Esophagus muscularis mucosa (tissue), 4 donors: ENCODE results near the gene SNRNP70. TPM values are rescaled to one million over a fixed set of nuclear protein-coding genes. Genes with fewer than 3 reads are reported as not detected.

Source experiments
- DNase-seq: peaks from one replicate; pipeline ENCODE4 v3.0.0-alpha.2; 2017; ENCODE audit errors: extremely low spot score
- H3K27ac ChIP-seq, 4 donors: fragments of 200-600 bp; sonication (generic); replicated peaks in 1 of 4; 1 replicate in 3 of 4; 2 replicates in 1 of 4; pipeline ENCODE4 v1.5.1; 2016 to 2019; ENCODE audit warnings: mild to moderate bottlenecking in 1 of 4
- H3K27me3 ChIP-seq, 4 donors: fragments of 200-600 bp; sonication (generic); one replicate each; pipeline versions ENCODE4 v1.5.1 to v1.6.0; 2016 to 2019
- H3K36me3 ChIP-seq, 4 donors: fragments of 200-600 bp; sonication (generic); one replicate each; pipeline ENCODE4 v1.5.1; 2016 to 2019
- H3K4me1 ChIP-seq, 4 donors: fragments of 200-600 bp; sonication (generic); one replicate each; pipeline ENCODE4 v1.5.1; 2016 to 2019
- H3K4me3 ChIP-seq, 4 donors: fragments of 200-600 bp; sonication (generic); 1 replicate in 2 of 4; 2 replicates in 2 of 4; pipeline ENCODE4 v1.5.1; 2016 to 2019; ENCODE audit warnings: mild to moderate bottlenecking in 4 of 4, moderate library complexity in 1 of 4
- H3K9me3 ChIP-seq, 4 donors: fragments of 200-600 bp; sonication (generic); 1 replicate in 3 of 4; 2 replicates in 1 of 4; pipeline ENCODE4 v1.5.1; 2016 to 2019
- CTCF ChIP-seq, 3 experiments: fragments of 200-600 bp in 2 of 3; fragments of 450-650 bp in 1 of 3; sonication (generic) in 2 of 3; IDR thresholded peaks; one replicate each; pipeline ENCODE4 v1.5.1; 2017 to 2019; ENCODE audit warnings: antibody characterized with exemption in 3 of 3, mild to moderate bottlenecking in 2 of 3, moderate library complexity in 1 of 3
- EP300 ChIP-seq: sonication (generic); formaldehyde crosslinking; IDR thresholded peaks from one replicate; pipeline ENCODE4 v1.6.1; 2017; ENCODE audit warnings: antibody characterized with exemption
- POLR2A ChIP-seq: fragments of 450-650 bp; IDR thresholded peaks from one replicate; pipeline ENCODE4 v1.6.1; 2017; ENCODE audit warnings: antibody characterized with exemption, moderate library complexity, mild to moderate bottlenecking, low read depth
- POLR2AphosphoS5 ChIP-seq, 2 donors: sonication (generic); formaldehyde crosslinking; IDR thresholded peaks; one replicate each; pipeline ENCODE4 v1.6.1; 2017; ENCODE audit warnings: antibody characterized with exemption in 2 of 2
- WGBS: methylation state at CpG from one replicate; pipeline ENCODE4 v1.1.5; 2018; 5-methylcytosine and 5-hydroxymethylcytosine counted together
- intact Hi-C: fragments of 100-400 bp; cut with DNase I; formaldehyde crosslinking; loops from one replicate; pipeline ENCODE4 v1.15.1; 2023
- small RNA-seq, 3 donors: library from RNA; depleted of rRNA; stranded (forward); fragments of <200 nt; gene quantifications; one replicate each; pipeline ENCODE3, GENCODE V24; 2016
- total RNA-seq, 4 donors: library from RNA; depleted of rRNA; stranded (reverse); fragments of >200 nt; gene quantifications; one replicate each; pipeline versions ENCODE4 v1.1.0 to v1.2.1, GENCODE V29; 2016

Gene SNRNP70
- total RNA-seq, 4 donors from 2014 or later = 101 to 209 (median 145) TPM

GRCh38 chr19:49154279-49154678, 69.0 kb downstream of the SNRNP70 start:
- no peak overlapping the region for H3K4me3 ChIP-seq
- no peak for DNase-seq
- intact Hi-C loops = loop anchor here (5.0 kb wide), 1 partner anchor 43 kb away; no protein-coding TSS in a partner anchor
- peaks cover 27 to 50% (median 46%) of the 10 kb centered on the region in 4 donors for H3K4me1 ChIP-seq
- no peaks in the 10 kb centered on the region for H3K27me3 ChIP-seq
- no peak overlapping the region for H3K27ac ChIP-seq
- 89% methylated on average over 6 of the region's 6 CpGs for WGBS
- no peaks in the 10 kb centered on the region for H3K9me3 ChIP-seq
- no peaks in the 10 kb centered on the region for H3K36me3 ChIP-seq
- TF ChIP-seq POLR2AphosphoS5 (IDR thresholded peaks at IDR 0.05) (no peak), CTCF (IDR thresholded peaks at IDR 0.05) (no peak), POLR2A (no peak), EP300 (no peak)

GRCh38 chr19:49155005-49155819, 70.0 kb downstream of the SNRNP70 start, which contains the start of gene HRC:
HRC (minus strand) TSS chr19:49155396; CDS start chr19:49155237, 159 bp downstream.
- 68% methylated on average over 19 of the region's 19 CpGs for WGBS

GRCh38 chr19:49155820-49156346, 70.6 kb downstream of the SNRNP70 start:
- intact Hi-C loops = no loop called here
- WGBS = 57% methylated on average over 4 of the region's 4 CpGs
- no peak overlapping the region for H3K4me3 ChIP-seq

More at GRCh38 chr19:49155005-49155819, 70.0 kb downstream of the SNRNP70 start, which contains the start of gene HRC:
- H3K4me3 ChIP-seq = peak within 1 kb of the TSS in 1 of 4 donors; percentile 20
- H3K4me1 ChIP-seq = peaks cover 33 to 51% (median 45%) of the 10 kb centered on the region in 4 donors
- intact Hi-C loops = no loop called here
- H3K27ac ChIP-seq = peak within 1 kb of the TSS; percentile 13 to 38 (median 28)
- H3K27me3 ChIP-seq = no peaks in the 10 kb centered on the region
- H3K9me3 ChIP-seq = no peaks in the 10 kb centered on the region
- no peaks in the 10 kb centered on the region for H3K36me3 ChIP-seq
- TF ChIP-seq CTCF (IDR thresholded peaks at IDR 0.05) = no peak
- no peak for TF ChIP-seq EP300
- TF ChIP-seq POLR2A = peak; percentile 55
- peak in 1 of 2 donors; percentile 11 for TF ChIP-seq POLR2AphosphoS5 (IDR thresholded peaks at IDR 0.05)
- no peak for DNase-seq

GRCh38 chr19:49157445-49158224, 72.4 kb downstream of the SNRNP70 start, which contains the start of gene TRPM4:
TRPM4 (plus strand) TSS chr19:49157792; CDS start chr19:49157867, 75 bp downstream.
- under 1% methylated on average over 15 of the region's 41 CpGs for WGBS
- peak; percentile 71 for TF ChIP-seq POLR2A
- TF ChIP-seq POLR2AphosphoS5 (IDR thresholded peaks at IDR 0.05) = peak; percentile 92 to 93
- no peak for TF ChIP-seq EP300
- Histone ChIP-seq H3K36me3 (peaks cover 0 to 12% (median 6%) of the 10 kb centered on the region in 4 donors), H3K27me3 (no peaks in the 10 kb centered on the region), H3K27ac (peak within 1 kb of the TSS; percentile 85 to 94 (median 88)), H3K4me1 (peaks cover 17 to 40% (median 29%) of the 10 kb centered on the region in 4 donors), H3K4me3 (peak within 1 kb of the TSS; percentile 88 to 94 (median 92)), H3K9me3 (no peaks in the 10 kb centered on the region)
- no peak for DNase-seq
- intact Hi-C loops = no loop called here

More at GRCh38 chr19:49155820-49156346, 70.6 kb downstream of the SNRNP70 start:
- Histone ChIP-seq H3K4me1 (peaks cover 28 to 52% (median 42%) of the 10 kb centered on the region in 4 donors), H3K36me3 (no peaks in the 10 kb centered on the region), H3K9me3 (no peaks in the 10 kb centered on the region), H3K27ac (peak overlapping the region; percentile 13 to 38 (median 28)), H3K27me3 (no peaks in the 10 kb centered on the region)
- no peak for DNase-seq
- TF ChIP-seq POLR2AphosphoS5 (IDR thresholded peaks at IDR 0.05) = no peak
- peak; percentile 46 for TF ChIP-seq POLR2A

Small RNA genes lying within 50 kb of the gene (small RNA-seq; reads per million reads assigned to genes)
- 0 reads per million in 3 donors for gene RN7SL708P

Other genes with a start within 250 kb of the SNRNP70 start
- 1 to 10 TPM; 7.1 to 8.9 (median 7.8) TPM for gene HSD17B14, start 249.0 kb upstream of the SNRNP70 start, total RNA-seq
- 10 to 100 TPM; 11.4 to 27.4 (median 18.9) TPM for gene PLEKHA4, start 216.8 kb upstream of the SNRNP70 start, total RNA-seq
- gene PPP1R15A, start 213.0 kb upstream of the SNRNP70 start, total RNA-seq = 10 to 100 TPM; 40.3 to 98.7 (median 64.4) TPM
- 1 to 10 TPM in 1 of 4 donors, under 1 TPM in 3; 0.75 to 1.3 (median 0.83) TPM for gene TULP2, start 186.7 kb upstream of the SNRNP70 start, total RNA-seq
- gene NUCB1, start 185.1 kb upstream of the SNRNP70 start, total RNA-seq = 100 to 1,000 TPM; 179 to 356 (median 284) TPM
- under 1 TPM in 1 of 4 donors, not detected in 3; 0.57 TPM for gene DHDH, start 151.8 kb upstream of the SNRNP70 start, total RNA-seq
- 10 to 100 TPM; 39.0 to 50.4 (median 42.3) TPM for gene BAX, start 130.6 kb upstream of the SNRNP70 start, total RNA-seq
- 1,000 to 10,000 TPM; 3,246 to 4,339 (median 3,896) TPM for gene FTL, start 120.1 kb upstream of the SNRNP70 start, total RNA-seq
- gene GYS1, start 92.1 kb upstream of the SNRNP70 start, total RNA-seq = 10 to 100 TPM; 33.3 to 39.3 (median 37.3) TPM
- gene RUVBL2, start 91.6 kb upstream of the SNRNP70 start, total RNA-seq = 100 to 1,000 TPM in 2 of 4 donors, 10 to 100 TPM in 2; 72.7 to 113 (median 97.6) TPM
- not detected for gene LHB, start 68.4 kb upstream of the SNRNP70 start, total RNA-seq
- gene CGB3, start 61.1 kb upstream of the SNRNP70 start, total RNA-seq = not detected
- gene CGB2, start 53.6 kb upstream of the SNRNP70 start, total RNA-seq = not detected
- not detected for gene CGB1, start 48.6 kb upstream of the SNRNP70 start, total RNA-seq
- not detected for gene CGB5, start 41.6 kb upstream of the SNRNP70 start, total RNA-seq
- gene CGB8, start 36.3 kb upstream of the SNRNP70 start, total RNA-seq = not detected
- not detected for gene CGB7, start 27.7 kb upstream of the SNRNP70 start, total RNA-seq
- not detected for gene NTF4, start 20.6 kb upstream of the SNRNP70 start, total RNA-seq
- gene KCNA7, start 12.8 kb upstream of the SNRNP70 start, total RNA-seq = not detected
- 10 to 100 TPM in 3 of 4 donors, 1 to 10 TPM in 1; 7.5 to 21.4 (median 15.5) TPM for gene LIN7B, start 28.9 kb downstream of the SNRNP70 start, total RNA-seq
- 1 to 10 TPM in 3 of 4 donors, under 1 TPM in 1; 0.83 to 3.3 (median 1.9) TPM for gene C19orf73, start 33.7 kb downstream of the SNRNP70 start, total RNA-seq
- gene PPFIA3, start 34.1 kb downstream of the SNRNP70 start, total RNA-seq = 1 to 10 TPM; 3.3 to 8.4 (median 5.3) TPM
- 10 to 100 TPM in 1 of 4 donors, 1 to 10 TPM in 2, under 1 TPM in 1; 0.83 to 11.1 (median 4.1) TPM for gene HRC, start 69.9 kb downstream of the SNRNP70 start, total RNA-seq
- 10 to 100 TPM; 19.9 to 38.8 (median 27.9) TPM for gene TRPM4, start 72.3 kb downstream of the SNRNP70 start, total RNA-seq
- 1 to 10 TPM in 3 of 4 donors, under 1 TPM in 1; 0.83 to 4.1 (median 2.5) TPM for gene SLC6A16, start 239.7 kb downstream of the SNRNP70 start, total RNA-seq
- gene CD37, start 250.0 kb downstream of the SNRNP70 start, total RNA-seq = 10 to 100 TPM in 2 of 4 donors, 1 to 10 TPM in 2; 8.0 to 22.4 (median 11.6) TPM